Measurements from ENCODE around the gene SMAD3.

The SMAD3 gene

DNA sequence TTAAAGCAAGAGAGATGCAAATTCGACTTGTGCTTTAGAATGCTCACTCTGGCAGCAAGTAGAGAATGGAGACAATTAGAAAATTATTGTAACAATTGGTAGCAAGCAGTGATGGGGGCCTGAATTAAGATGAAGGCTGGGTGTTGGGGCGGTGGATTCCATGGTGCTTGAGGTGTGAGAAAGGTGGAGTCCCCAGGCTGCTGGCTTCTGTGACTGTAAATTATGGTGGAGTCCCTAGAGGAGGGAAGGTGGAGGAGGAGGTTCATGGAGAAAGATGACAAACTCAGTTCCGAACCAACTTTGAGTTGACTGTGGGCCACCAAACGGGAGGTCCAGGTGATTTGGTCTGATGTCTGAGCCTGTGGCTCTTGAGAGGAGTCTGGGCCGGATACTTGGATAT, 10.7 kb upstream of the SMAD3 start:
- TF ChIP-seq JUND (IDR thresholded peaks at IDR 0.05; ENCODE audit: low read depth), result no peak
- in situ Hi-C loops (cut with HindIII; ENCODE audit: low pct_unique_long_range_greater_than_20kb, low sequenced_read_pairs), result no loop called here
- DNase-seq (ENCODE audit: low read depth in 1 of 2, low spot score in 1 of 2), result no peak

- in situ Hi-C loops (cut with HindIII; ENCODE audit: low pct_unique_long_range_greater_than_20kb, low sequenced_read_pairs), result no loop called here
- no peak for TF ChIP-seq JUND (IDR thresholded peaks at IDR 0.05; ENCODE audit: low read depth)
Observed at GRCh38 chr15:67059127-67059553, 6.3 kb upstream of the SMAD3 start.

GRCh38 chr15:67061811-67062368, 3.5 kb upstream of the SMAD3 start:
- no peak for TF ChIP-seq JUND (IDR thresholded peaks at IDR 0.05; ENCODE audit: low read depth)
- in situ Hi-C loops (cut with HindIII; ENCODE audit: low pct_unique_long_range_greater_than_20kb, low sequenced_read_pairs), result no loop called here
- DNase-seq (ENCODE audit: low read depth in 1 of 2, low spot score in 1 of 2), result no peak

More at GRCh38 chr15:67059127-67059553, 6.3 kb upstream of the SMAD3 start:
- DNase-seq (ENCODE audit: low read depth in 1 of 2, low spot score in 1 of 2), result no peak

- TF ChIP-seq JUND (IDR thresholded peaks at IDR 0.05; ENCODE audit: low read depth), result no peak
- in situ Hi-C loops (cut with HindIII; ENCODE audit: low pct_unique_long_range_greater_than_20kb, low sequenced_read_pairs), result no loop called here
- no peak for DNase-seq (ENCODE audit: low read depth in 1 of 2, low spot score in 1 of 2)
Observed at GRCh38 chr15:67062369-67062985, 2.9 kb upstream of the SMAD3 start.

- no peak for DNase-seq (ENCODE audit: low read depth in 1 of 2, low spot score in 1 of 2)
Observed at GRCh38 chr15:67063689-67064606, 1.5 kb upstream of the SMAD3 start.

GRCh38 chr15:67064607-67065530, 533 bp upstream of the SMAD3 start:
- DNase-seq (ENCODE audit: low read depth in 1 of 2, low spot score in 1 of 2), result no peak
- TF ChIP-seq JUND (IDR thresholded peaks at IDR 0.05; ENCODE audit: low read depth), result no peak
- in situ Hi-C loops (cut with HindIII; ENCODE audit: low pct_unique_long_range_greater_than_20kb, low sequenced_read_pairs), result no loop called here

More at GRCh38 chr15:67063689-67064606, 1.5 kb upstream of the SMAD3 start:
- no peak for TF ChIP-seq JUND (IDR thresholded peaks at IDR 0.05; ENCODE audit: low read depth)
- in situ Hi-C loops (cut with HindIII; ENCODE audit: low pct_unique_long_range_greater_than_20kb, low sequenced_read_pairs), result no loop called here

GRCh38 chr15:67066041-67066958, 898 bp downstream of the SMAD3 start:
- in situ Hi-C loops (cut with HindIII; ENCODE audit: low pct_unique_long_range_greater_than_20kb, low sequenced_read_pairs), result no loop called here
- no peak for TF ChIP-seq JUND (IDR thresholded peaks at IDR 0.05; ENCODE audit: low read depth)
- DNase-seq (ENCODE audit: low read depth in 1 of 2, low spot score in 1 of 2), result peak; percentile 36 to 54

- DNase-seq (ENCODE audit: low read depth in 1 of 2, low spot score in 1 of 2), result no peak
- in situ Hi-C loops (cut with HindIII; ENCODE audit: low pct_unique_long_range_greater_than_20kb, low sequenced_read_pairs), result no loop called here
- no peak for TF ChIP-seq JUND (IDR thresholded peaks at IDR 0.05; ENCODE audit: low read depth)
Observed at GRCh38 chr15:67066959-67067853, 1.8 kb downstream of the SMAD3 start.

DNA sequence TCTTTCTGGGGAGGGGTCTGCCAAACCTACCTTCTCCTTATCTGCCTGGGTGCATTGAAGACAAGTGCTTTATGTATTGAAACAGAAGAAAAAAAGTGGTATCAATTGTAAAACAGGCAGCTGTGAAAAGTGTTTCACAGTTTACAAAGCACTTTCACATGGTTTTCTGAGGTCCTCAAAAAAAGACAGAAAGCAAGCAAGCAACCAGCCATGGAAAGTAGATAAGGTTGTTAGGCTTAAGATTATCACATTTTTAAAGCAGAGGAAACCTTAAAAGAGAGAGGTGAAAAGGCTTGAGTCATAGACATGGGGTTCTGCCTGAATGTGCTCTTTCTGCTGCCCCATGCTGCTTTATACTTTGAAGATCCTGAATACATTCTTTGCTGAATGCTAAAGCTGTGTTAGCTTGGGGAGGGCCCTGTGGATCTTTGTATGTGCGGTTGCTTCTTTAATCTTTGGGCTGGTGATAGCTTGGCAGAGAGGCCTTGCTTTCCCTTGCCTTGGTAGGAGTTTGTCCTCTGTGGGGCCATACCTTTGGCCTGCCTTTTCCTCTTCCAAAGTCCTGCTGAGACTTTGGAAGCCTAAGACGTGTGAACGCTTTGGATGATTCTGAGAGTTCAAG, 2.6 kb downstream of the SMAD3 start:
- no peak for TF ChIP-seq JUND (IDR thresholded peaks at IDR 0.05; ENCODE audit: low read depth)
- in situ Hi-C loops (cut with HindIII; ENCODE audit: low pct_unique_long_range_greater_than_20kb, low sequenced_read_pairs), result no loop called here
- no peak for DNase-seq (ENCODE audit: low read depth in 1 of 2, low spot score in 1 of 2)
